DMS53 (cell line): ENCODE results near the gene EXT2.

Experiments
- DNase-seq: peaks from one replicate; lab custom pipeline; 2025; lab: John Stamatoyannopoulos, UW

Gene EXT2

GRCh38 chr11:44243086-44243485, 147.6 kb downstream of the EXT2 start:
- no peak for DNase-seq

- no peak for DNase-seq
Measured at GRCh38 chr11:44243595-44244343, 148.3 kb downstream of the EXT2 start.

GRCh38 chr11:44244639-44245310, 149.3 kb downstream of the EXT2 start:
- no peak for DNase-seq

GRCh38 chr11:44246726-44247125, 151.2 kb downstream of the EXT2 start:
- DNase-seq: no peak

GRCh38 chr11:44247508-44247907, 152.0 kb downstream of the EXT2 start:
- DNase-seq: no peak

GRCh38 chr11:44248109-44248508, 152.6 kb downstream of the EXT2 start:
- DNase-seq: no peak

- no peak for DNase-seq
Measured at GRCh38 chr11:44250421-44250820, 154.9 kb downstream of the EXT2 start.

GRCh38 chr11:44252999-44253602, 157.6 kb downstream of the EXT2 start:
- DNase-seq: no peak

GRCh38 chr11:44255406-44256071, 160.1 kb downstream of the EXT2 start:
- no peak for DNase-seq

GRCh38 chr11:44256673-44257291, 161.3 kb downstream of the EXT2 start:
- no peak for DNase-seq

- DNase-seq: no peak
Measured at GRCh38 chr11:44257338-44258189, 162.1 kb downstream of the EXT2 start.

- no peak for DNase-seq
Measured at GRCh38 chr11:44258190-44258489, 162.7 kb downstream of the EXT2 start.

GRCh38 chr11:44258839-44259420, 163.5 kb downstream of the EXT2 start:
- no peak for DNase-seq

GRCh38 chr11:44260081-44260480, 164.6 kb downstream of the EXT2 start:
- DNase-seq: no peak

GRCh38 chr11:44261800-44262591, 166.5 kb downstream of the EXT2 start:
- no peak for DNase-seq

- DNase-seq: no peak
Measured at GRCh38 chr11:44263738-44264437, 168.4 kb downstream of the EXT2 start.

- no peak for DNase-seq
Measured at GRCh38 chr11:44264438-44264749, 168.9 kb downstream of the EXT2 start.

GRCh38 chr11:44264761-44265160, 169.3 kb downstream of the EXT2 start:
- DNase-seq: no peak

- DNase-seq: no peak
Measured at GRCh38 chr11:44266056-44266780, 170.7 kb downstream of the EXT2 start.
